ENCODE measurements around the gene PLXNB1.
A peak's percentile ranks its signal among the peaks of the same experiment; 100 is the strongest.

The PLXNB1 gene

DNA sequence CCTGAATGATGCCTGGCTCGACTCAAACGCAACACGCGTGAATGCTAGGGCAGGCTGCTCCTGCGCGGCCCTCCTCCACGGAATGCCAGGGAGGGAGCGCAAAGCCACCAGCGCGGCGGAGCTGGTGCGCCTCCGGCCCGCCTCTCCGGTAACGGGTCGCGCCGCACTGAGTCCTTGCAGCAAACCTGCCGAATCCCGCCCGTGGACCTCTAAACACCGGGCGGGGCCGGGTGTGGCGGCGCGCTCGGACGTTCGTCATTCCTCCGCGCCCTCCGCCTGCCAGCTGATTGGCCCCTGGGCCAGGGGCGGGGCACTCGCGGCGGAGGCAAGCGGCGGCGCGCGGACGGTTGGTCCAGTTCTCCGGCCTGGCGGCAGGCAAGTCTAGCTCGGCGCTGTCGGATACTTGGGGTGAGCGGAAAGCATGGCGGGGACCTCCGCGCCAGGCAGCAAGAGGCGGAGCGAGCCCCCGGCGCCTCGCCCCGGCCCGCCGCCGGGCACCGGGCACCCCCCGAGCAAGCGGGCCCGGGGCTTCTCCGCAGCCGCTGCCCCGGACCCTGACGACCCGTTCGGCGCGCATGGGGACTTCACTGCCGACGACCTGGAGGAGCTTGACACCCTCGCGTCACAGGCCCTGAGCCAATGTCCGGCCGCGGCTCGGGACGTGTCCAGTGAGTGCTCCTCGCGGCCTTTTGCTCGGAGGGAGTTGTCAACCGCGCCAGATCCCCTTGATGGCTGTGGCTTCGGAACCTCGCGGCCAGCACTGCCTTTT, 16.7 kb upstream of the PLXNB1 start, which contains the start of gene ATRIP:
ATRIP (plus strand) TSS at position 313 of the 769 bp plus-strand sequence; CDS start at position 422, 109 bp downstream.
- H3K36me3 Mint-ChIP-seq: peaks cover 11 to 22% of the 10 kb centered on the region in 2 donors
- H3K4me1 Mint-ChIP-seq: peaks cover 23 to 34% of the 10 kb centered on the region in 2 donors
- H3K27me3 Mint-ChIP-seq: no peaks in the 10 kb centered on the region
- ATAC-seq (replicated peaks): peak; percentile 98 to 99
- peak within 1 kb of the TSS; percentile 87 to 94 for H3K4me3 Mint-ChIP-seq
- peak within 1 kb of the TSS; percentile 91 for H3K27ac Mint-ChIP-seq
- peak; percentile 86 for DNase-seq
- no peaks in the 10 kb centered on the region for H3K9me3 Mint-ChIP-seq

DNA sequence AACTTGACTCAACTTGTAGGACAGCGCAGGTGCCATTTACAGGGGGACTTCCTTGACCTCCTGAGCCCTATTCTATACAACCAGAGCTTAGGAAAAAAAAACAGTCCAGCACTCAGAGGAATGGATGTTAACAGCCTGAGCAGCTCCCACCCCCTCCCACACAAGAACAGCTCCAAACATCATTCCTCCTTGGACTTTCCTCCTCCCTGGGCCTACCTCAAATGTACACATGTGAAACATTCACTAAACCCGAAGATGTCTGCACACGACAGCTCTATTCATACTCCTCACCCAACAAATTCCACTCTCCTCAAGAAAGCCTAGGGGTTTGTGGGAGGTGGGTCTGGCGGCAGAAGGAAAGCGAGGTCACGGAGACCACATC, 16.1 kb upstream of the PLXNB1 start:
- Mint-ChIP-seq H3K27ac (peak overlapping the region; percentile 91), H3K4me3 (peak overlapping the region; percentile 87 to 94), H3K27me3 (no peaks in the 10 kb centered on the region), H3K9me3 (no peaks in the 10 kb centered on the region), H3K4me1 (peaks cover 23 to 34% of the 10 kb centered on the region in 2 donors), H3K36me3 (peaks cover 9 to 23% of the 10 kb centered on the region in 2 donors)
- DNase-seq (no peak), ATAC-seq (replicated peaks) (no peak)

DNA sequence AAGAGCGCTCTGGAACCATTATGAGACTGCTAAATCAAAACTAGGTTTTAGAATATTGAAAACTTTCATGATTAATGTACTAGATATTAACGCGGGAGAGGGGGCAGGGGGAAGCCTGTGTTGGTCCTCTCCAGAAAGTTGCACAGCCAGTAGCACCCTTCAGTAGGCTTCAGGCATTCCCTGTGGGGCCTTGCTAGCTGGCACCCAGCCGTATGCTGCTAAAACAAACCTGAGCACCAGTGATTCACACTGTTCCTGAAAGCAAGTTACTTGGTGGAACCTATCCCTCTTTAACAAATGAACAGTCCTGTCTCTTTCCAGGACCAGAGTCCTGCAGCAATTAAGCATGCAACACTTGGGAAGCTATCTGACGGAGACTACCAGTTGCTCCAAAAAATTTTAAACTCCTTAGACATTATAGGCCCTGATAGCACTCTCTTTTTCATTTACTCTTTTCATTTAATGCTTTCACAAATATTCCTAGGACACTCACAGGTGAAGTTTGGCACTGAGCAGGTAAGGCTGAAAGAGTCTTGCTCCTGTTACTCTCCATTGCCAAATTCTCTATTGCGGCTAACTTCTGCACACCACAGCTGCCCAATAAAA, 15.5 kb upstream of the PLXNB1 start:
- H3K9me3 Mint-ChIP-seq: no peaks in the 10 kb centered on the region
- peak overlapping the region; percentile 87 to 94 for H3K4me3 Mint-ChIP-seq
- H3K36me3 Mint-ChIP-seq: peaks cover 9 to 28% of the 10 kb centered on the region in 2 donors
- H3K4me1 Mint-ChIP-seq: peaks cover 23 to 34% of the 10 kb centered on the region in 2 donors
- no peaks in the 10 kb centered on the region for H3K27me3 Mint-ChIP-seq
- DNase-seq (no peak), ATAC-seq (replicated peaks) (no peak)
- no peak overlapping the region for H3K27ac Mint-ChIP-seq

DNA sequence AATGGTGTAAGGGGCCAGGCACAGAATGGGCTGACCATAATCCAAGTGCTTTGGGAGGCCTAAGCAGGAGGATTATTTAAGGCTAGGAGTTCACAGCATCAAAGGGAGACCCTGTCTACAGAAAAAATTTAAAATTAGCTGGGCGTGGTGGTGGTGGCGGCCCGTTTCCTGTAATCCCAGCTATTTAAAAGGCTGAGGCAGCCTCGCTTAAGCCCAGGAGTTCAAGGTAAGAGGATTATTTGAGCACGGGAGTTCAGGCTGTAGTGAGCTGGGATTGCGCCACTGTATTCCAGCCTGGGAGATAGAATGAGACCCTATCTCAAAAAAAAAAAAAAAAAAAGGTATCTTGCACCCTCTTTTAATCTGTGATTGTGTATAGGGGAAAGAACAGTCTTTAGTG, 12.1 kb upstream of the PLXNB1 start:
- ATAC-seq (replicated peaks): no peak
- Mint-ChIP-seq H3K9me3 (no peaks in the 10 kb centered on the region), H3K27me3 (no peaks in the 10 kb centered on the region), H3K27ac (peak overlapping the region; percentile 4), H3K4me1 (peaks cover 19 to 30% of the 10 kb centered on the region in 2 donors), H3K4me3 (peak overlapping the region; percentile 96 to 100), H3K36me3 (peaks cover 17 to 43% of the 10 kb centered on the region in 2 donors)
- DNase-seq: no peak

DNA sequence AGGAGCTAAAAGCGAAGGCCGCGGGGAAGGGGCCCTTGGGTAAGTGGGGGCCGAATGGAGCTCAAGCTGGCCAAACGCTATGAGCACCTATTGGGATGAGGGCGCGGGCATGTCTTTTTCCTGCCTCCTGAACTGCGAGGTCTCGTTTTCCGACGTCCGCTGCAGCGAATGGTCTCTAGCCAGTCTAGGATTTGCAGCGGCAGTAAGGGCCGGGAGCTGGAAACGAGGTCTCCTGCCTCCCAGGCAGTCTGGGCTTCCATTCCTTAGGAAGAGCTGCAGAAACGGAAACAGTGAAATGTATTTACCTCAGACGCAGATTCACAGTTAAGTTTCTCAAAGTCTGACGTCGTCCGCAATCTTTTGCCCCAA, 10.7 kb upstream of the PLXNB1 start:
- Mint-ChIP-seq H3K9me3 (no peaks in the 10 kb centered on the region), H3K4me1 (peaks cover 8 to 21% of the 10 kb centered on the region in 2 donors), H3K36me3 (peaks cover 14 to 38% of the 10 kb centered on the region in 2 donors), H3K4me3 (peak overlapping the region; percentile 96 to 100), H3K27ac (peak overlapping the region; percentile 97), H3K27me3 (no peaks in the 10 kb centered on the region)
- ATAC-seq (replicated peaks) (peak; percentile 3 to 5), DNase-seq (no peak)

DNA sequence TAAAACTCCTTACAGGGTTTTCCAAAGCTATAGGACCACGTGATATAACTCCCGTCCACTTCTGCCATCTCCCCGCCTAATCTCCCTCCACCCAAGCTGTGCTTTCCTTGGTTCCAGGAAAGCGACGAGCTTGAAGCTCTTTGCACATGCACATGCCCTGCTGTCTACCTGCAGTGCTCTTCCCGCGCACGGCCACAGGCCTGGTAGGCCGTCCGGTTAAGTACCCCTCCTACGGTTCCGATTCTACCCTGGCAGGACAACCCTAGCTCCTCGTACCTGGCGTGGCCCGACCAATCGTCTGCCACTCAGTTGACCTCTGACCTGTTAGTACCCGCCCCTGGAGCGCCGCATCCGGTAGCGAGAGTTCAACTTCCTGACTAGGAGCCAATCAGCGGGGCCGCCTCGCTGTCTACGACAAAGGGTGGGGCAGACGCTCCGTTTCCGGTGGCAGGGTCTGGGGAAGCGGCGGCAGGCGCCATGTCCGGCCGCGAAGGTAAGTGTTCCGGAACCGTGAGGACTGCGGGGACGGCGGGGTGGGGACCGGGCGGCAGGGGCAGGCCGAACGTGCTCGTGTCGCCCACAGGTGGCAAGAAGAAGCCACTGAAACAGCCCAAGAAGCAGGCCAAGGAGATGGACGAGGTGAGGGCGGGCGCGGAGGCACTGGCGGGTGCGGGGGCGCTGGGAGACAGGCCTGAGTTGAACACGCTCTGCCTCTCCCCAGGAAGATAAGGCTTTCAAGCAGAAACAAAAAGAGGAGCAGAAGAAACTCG, 10.1 kb upstream of the PLXNB1 start, which contains the start of the genes CCDC51 and TMA7:
CCDC51 (minus strand) TSS at position 300 of the 770 bp plus-strand sequence. CDS start 4,991 bp downstream, outside the sequence.
TMA7 (plus strand) TSS at position 438 of the 770 bp plus-strand sequence; CDS start at position 478, 40 bp downstream.
- H3K4me3 Mint-ChIP-seq: peak within 1 kb of the TSS; percentile 96 to 100
- DNase-seq (peak; percentile 97), ATAC-seq (replicated peaks) (peak; percentile 97 to 98)
- H3K27me3 Mint-ChIP-seq: no peaks in the 10 kb centered on the region
- peaks cover 6 to 21% of the 10 kb centered on the region in 2 donors for H3K4me1 Mint-ChIP-seq
- peaks cover 14 to 38% of the 10 kb centered on the region in 2 donors for H3K36me3 Mint-ChIP-seq
- H3K27ac Mint-ChIP-seq: peak within 1 kb of the TSS; percentile 97
- no peaks in the 10 kb centered on the region for H3K9me3 Mint-ChIP-seq

DNA sequence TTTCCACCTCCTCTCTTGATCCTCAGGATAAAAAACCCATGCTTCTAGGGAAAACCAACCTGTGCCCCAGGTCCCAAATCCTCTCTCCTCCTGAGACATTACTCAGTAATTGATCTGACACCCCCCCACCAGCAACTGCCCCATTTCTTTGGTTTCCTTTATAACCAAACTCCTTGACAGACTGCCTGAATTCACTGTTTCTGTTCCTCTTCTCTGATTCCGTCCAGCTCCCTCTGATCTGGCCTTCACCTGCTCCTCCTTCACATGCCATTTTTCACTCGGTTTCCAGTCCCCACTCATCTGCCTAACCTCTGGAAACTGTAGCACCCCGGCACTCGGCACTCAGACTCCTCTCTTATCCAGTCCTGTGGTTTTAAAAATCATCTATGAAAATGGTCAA, 7.9 kb upstream of the PLXNB1 start:
- Mint-ChIP-seq H3K4me1 (peaks cover 6 to 19% of the 10 kb centered on the region in 2 donors), H3K27ac (peak overlapping the region; percentile 7), H3K36me3 (peaks cover 20 to 46% of the 10 kb centered on the region in 2 donors), H3K27me3 (no peaks in the 10 kb centered on the region), H3K9me3 (no peaks in the 10 kb centered on the region), H3K4me3 (peak overlapping the region in 1 of 2 donors; percentile 21)
- DNase-seq: no peak
- ATAC-seq (replicated peaks): no peak

DNA sequence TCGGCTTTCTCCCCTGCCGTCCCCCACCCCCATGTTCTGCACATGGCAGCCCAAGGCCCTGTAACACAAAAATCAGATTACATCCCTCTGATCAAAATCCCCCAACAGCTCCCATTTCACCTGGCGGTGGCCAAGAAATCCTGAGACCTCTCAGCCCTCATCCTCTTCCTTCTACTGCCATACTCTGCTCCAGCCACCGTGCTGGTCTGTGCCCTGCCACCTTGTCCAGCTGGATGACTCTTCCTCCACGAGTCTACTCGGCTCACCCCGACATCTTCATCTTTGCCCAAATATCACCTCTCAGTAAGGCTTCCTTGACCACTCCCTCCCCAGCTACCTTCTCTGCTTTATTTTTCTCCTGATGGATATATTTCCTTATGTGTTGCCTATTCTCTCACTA, 7.0 kb upstream of the PLXNB1 start:
- Mint-ChIP-seq H3K4me3 (no peak overlapping the region), H3K27me3 (no peaks in the 10 kb centered on the region), H3K27ac (no peak overlapping the region), H3K4me1 (peaks cover 6 to 19% of the 10 kb centered on the region in 2 donors), H3K36me3 (peaks cover 19 to 47% of the 10 kb centered on the region in 2 donors), H3K9me3 (no peaks in the 10 kb centered on the region)
- ATAC-seq (replicated peaks) (no peak), DNase-seq (no peak)

DNA sequence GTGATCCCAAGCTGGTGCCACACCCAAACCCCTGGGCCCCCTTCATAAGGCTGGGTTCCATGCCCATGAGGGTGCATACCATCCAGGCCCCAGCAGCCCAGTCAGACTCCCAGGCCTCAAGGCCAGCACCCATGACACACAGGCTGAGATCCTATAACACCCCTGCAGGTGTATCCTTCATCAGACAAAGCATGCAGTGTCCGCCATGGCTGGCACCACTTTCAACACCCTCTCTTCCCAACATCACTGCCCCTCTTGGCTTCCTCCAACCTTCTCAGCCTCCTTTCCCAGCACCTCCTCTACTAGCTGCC, 6.5 kb upstream of the PLXNB1 start:
- no peak for DNase-seq
- Mint-ChIP-seq H3K36me3 (peaks cover 21 to 50% of the 10 kb centered on the region in 2 donors), H3K4me1 (peaks cover 6 to 22% of the 10 kb centered on the region in 2 donors), H3K4me3 (no peak overlapping the region), H3K9me3 (no peaks in the 10 kb centered on the region), H3K27ac (no peak overlapping the region), H3K27me3 (no peaks in the 10 kb centered on the region)
- no peak for ATAC-seq (replicated peaks)

DNA sequence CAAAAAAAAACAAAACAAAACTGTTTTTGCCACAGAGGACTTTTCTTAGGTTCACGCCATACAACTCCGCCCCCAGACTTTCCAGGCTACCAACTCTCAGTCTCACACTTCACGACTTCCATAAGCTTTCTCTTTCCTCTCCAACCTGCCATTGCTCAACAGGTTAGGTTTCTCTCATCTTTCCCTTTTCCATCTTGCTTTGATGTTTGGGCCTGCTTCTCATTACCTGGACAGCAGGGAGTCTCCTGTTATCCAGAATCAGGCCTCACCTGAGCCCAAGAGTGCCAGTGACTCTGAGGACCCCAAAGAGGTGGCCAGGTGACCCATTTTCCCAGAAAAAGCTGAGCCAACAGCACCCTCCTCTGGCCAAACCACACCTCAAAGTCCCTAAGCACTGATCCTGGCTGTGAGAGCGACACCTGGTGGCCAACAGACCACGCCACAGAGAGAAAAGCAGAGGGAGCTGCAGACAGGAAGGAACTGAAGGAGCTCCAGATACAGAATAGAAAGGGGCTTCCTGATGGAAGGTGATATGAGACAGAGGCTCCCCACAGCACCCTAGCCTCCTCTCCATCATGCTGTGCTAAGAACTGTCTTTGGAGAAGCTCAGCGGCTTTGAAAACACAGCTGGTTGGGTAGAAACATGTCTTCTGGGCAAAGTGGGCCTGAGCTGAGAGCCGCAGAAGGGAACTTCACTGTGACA, 6.0 kb upstream of the PLXNB1 start:
- H3K4me1 Mint-ChIP-seq: peaks cover 8 to 23% of the 10 kb centered on the region in 2 donors
- H3K4me3 Mint-ChIP-seq: no peak overlapping the region
- peak; percentile 33 to 35 for ATAC-seq (replicated peaks)
- peaks cover 25 to 52% of the 10 kb centered on the region in 2 donors for H3K36me3 Mint-ChIP-seq
- H3K9me3 Mint-ChIP-seq: no peaks in the 10 kb centered on the region
- no peak overlapping the region for H3K27ac Mint-ChIP-seq
- H3K27me3 Mint-ChIP-seq: no peaks in the 10 kb centered on the region
- peak; percentile 69 for DNase-seq

DNA sequence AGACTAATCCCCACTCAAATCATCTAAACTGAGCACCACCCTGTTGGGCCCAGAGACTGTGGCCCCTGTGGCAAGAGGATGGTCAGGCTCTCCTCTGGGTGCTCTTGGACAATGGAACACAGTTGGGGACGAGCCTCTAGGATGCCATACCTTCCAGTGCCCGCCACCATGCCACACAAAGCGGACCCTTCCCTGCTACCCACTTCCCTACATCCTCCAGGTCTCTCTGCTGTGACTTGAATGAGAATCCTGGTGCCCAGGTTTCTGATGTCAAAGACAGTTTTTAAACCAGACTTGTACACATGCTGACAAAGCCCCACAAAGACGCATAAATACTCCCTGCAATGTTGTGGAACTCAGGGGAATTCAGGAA, 5.3 kb upstream of the PLXNB1 start:
- H3K9me3 Mint-ChIP-seq: no peaks in the 10 kb centered on the region
- ATAC-seq (replicated peaks) (no peak), DNase-seq (no peak)
- peaks cover 14 to 29% of the 10 kb centered on the region in 2 donors for H3K4me1 Mint-ChIP-seq
- peaks cover 23 to 51% of the 10 kb centered on the region in 2 donors for H3K36me3 Mint-ChIP-seq
- peaks cover 4 to 5% of the 10 kb centered on the region in 2 donors for H3K27me3 Mint-ChIP-seq
- no peak overlapping the region for H3K27ac Mint-ChIP-seq
- no peak overlapping the region for H3K4me3 Mint-ChIP-seq

DNA sequence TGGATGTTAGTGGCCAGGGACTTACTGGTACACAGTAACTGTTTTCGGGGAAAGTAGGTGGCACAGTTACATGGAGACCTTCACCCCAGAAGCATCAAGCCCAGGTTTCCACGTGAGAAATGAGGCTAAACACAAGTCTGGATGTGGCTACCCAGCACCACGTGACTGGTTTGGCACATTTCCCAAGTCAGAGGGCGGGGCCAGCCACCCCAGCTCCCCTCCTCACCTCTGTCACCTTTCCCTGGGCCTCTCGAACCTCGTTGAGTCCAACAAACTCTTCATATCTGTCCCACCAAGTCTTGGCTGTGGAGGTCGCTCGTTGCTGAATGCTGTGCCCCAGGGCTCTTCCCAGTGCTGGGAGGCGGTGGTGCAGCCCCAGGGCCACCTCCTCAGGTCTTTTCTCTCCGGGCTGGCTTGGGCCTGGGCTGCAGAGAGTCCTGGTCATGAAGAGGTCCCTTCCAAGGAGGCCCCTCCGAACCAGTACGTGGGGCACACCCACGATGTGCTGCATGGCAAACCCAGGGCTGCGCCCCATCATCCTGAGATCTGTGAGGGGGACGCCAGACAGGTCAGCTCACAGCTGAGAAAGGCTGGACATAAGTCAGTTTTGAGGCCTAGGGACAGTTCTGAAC, 4.8 kb upstream of the PLXNB1 start:
- Mint-ChIP-seq H3K36me3 (peaks cover 19 to 46% of the 10 kb centered on the region in 2 donors), H3K4me1 (peaks cover 15 to 30% of the 10 kb centered on the region in 2 donors), H3K27me3 (peaks cover 9% of the 10 kb centered on the region in 2 donors), H3K9me3 (no peaks in the 10 kb centered on the region), H3K4me3 (no peak overlapping the region), H3K27ac (no peak overlapping the region)
- DNase-seq (no peak), ATAC-seq (replicated peaks) (no peak)

DNA sequence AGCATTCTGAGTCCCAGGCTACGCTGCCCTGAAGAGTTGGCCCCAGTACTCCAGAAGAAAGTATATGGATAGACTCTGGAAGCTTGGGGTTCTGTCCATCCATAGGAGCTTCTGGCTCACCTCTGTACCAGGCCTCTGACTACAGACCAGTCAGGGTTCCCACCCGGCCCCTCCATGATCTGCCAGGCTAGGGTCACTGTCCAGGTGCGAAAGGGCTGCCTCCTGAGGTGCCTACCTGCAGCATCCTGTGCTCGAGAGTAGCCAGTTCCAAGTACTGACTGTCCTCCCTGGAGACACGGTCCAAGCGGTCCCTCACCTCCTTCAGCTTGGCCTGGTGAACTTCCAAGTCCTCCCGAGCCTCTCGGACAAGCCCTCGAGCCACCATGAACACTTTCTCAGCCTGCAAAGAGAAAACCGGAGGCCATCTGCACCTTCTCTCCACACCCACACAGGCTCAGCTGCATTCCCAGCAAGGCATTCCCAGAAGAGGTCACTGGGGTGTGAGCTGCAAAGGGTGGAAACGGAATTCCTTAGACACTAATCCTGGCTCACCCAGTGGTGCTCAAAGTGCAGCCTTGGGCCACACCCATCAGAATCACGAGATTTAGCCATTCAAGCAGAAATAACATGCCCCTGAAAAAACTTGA, 3.7 kb upstream of the PLXNB1 start:
- H3K27ac Mint-ChIP-seq: no peak overlapping the region
- ATAC-seq (replicated peaks): no peak
- H3K9me3 Mint-ChIP-seq: no peaks in the 10 kb centered on the region
- peaks cover 15 to 24% of the 10 kb centered on the region in 2 donors for H3K4me1 Mint-ChIP-seq
- no peak overlapping the region for H3K4me3 Mint-ChIP-seq
- no peak for DNase-seq
- peaks cover 19 to 42% of the 10 kb centered on the region in 2 donors for H3K36me3 Mint-ChIP-seq
- peaks cover 9% of the 10 kb centered on the region in 2 donors for H3K27me3 Mint-ChIP-seq
